ENCODE results near the gene MTMR8. TPM values are rescaled to one million over a fixed set of nuclear protein-coding genes. Genes with fewer than 3 reads are reported as not detected.

Gene MTMR8
- total RNA-seq (1.6 and 1.8 TPM in 2 replicates), polyA plus RNA-seq (2.6 and 3.1 TPM in 2 replicates)

DNA sequence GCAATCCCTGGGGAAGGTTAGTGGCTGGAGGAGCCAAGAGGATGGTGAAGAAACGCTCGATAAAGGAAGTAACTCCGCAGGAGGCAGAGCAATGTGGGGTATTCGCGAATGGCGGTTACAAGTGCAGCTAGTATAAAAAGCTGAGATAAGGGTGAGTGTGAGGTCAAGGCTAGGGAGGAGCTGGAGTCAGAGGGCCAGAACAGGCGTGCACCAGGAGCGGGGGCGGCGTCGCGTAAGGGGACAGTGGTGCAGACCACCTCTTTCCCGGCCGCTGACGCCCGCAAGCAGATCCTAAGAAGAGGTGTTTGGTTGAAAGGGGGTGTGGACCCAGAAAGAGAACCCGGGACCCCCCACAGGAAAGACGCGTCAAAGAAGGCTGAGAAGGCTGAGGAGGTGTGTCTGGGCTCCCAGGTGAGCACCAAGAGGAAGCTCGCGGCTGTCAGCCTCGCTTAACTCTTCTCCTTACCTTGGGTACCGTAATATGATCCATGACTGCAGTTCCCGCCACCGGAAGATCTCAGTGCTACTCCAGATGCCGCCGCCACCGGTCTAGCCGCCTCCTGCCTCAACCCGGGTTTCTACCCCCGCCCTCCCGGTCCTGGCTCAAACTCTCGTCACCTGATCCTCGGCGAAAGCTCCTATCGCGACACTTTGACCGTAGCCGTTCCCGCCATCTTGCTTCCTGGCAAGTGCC lies at the start of gene MTMR8:
Gene MTMR8 (minus strand): TSS at position 579 of the 694 bp plus-strand sequence. CDS start 89 bp downstream, at position 490.
- no peak within 1 kb of the TSS for H3K27ac ChIP-seq
- H3K27me3 ChIP-seq, result no peaks in the 10 kb centered on the region
- DNase-seq (ENCODE audit: low read depth in 1 of 2, low spot score in 1 of 2), result peak; percentile 0 to 83
- no peaks in the 10 kb centered on the region for H3K9me3 ChIP-seq (ENCODE audit: low read depth)
- H3K36me3 ChIP-seq, result no peaks in the 10 kb centered on the region
- TF ChIP-seq, protein P1, sequence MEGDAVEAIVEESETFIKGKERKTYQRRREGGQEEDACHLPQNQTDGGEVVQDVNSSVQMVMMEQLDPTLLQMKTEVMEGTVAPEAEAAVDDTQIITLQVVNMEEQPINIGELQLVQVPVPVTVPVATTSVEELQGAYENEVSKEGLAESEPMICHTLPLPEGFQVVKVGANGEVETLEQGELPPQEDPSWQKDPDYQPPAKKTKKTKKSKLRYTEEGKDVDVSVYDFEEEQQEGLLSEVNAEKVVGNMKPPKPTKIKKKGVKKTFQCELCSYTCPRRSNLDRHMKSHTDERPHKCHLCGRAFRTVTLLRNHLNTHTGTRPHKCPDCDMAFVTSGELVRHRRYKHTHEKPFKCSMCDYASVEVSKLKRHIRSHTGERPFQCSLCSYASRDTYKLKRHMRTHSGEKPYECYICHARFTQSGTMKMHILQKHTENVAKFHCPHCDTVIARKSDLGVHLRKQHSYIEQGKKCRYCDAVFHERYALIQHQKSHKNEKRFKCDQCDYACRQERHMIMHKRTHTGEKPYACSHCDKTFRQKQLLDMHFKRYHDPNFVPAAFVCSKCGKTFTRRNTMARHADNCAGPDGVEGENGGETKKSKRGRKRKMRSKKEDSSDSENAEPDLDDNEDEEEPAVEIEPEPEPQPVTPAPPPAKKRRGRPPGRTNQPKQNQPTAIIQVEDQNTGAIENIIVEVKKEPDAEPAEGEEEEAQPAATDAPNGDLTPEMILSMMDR (IDR thresholded peaks at IDR 0.05; ENCODE audit: low read depth, low read length), result no peak
- H3K4me3 ChIP-seq, result peak within 1 kb of the TSS; percentile 40
- H3K4me1 ChIP-seq (ENCODE audit: low read depth), result no peaks in the 10 kb centered on the region

DNA sequence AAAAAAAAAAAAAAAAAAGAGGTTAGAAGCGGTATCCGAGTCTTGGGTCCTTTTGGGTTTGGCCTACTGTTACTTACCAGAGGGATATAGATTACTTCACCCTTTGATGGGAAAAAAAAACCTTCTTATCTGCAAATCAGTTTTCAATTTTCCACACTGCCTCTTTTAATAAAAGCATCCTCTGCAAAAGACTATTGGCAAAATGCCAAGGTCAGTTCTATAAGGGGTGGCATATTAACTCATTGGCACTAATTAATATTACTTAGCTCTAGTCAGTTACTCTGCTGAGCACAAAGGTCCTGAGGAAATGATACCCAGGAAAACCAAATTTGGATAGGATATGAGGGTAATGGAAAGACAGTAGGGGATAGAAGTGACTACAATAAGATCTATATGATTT lies 44.3 kb upstream of the MTMR8 start:
- TF ChIP-seq, protein P1 (IDR thresholded peaks at IDR 0.05; ENCODE audit: low read depth, low read length), result no peak
- no peaks in the 10 kb centered on the region for H3K4me1 ChIP-seq (ENCODE audit: low read depth)
- no peaks in the 10 kb centered on the region for H3K27me3 ChIP-seq
- H3K36me3 ChIP-seq, result no peaks in the 10 kb centered on the region
- H3K27ac ChIP-seq, result no peak overlapping the region
- no peaks in the 10 kb centered on the region for H3K9me3 ChIP-seq (ENCODE audit: low read depth)
- no peak for DNase-seq (ENCODE audit: low read depth in 1 of 2, low spot score in 1 of 2)
- H3K4me3 ChIP-seq, result no peak overlapping the region

DNA sequence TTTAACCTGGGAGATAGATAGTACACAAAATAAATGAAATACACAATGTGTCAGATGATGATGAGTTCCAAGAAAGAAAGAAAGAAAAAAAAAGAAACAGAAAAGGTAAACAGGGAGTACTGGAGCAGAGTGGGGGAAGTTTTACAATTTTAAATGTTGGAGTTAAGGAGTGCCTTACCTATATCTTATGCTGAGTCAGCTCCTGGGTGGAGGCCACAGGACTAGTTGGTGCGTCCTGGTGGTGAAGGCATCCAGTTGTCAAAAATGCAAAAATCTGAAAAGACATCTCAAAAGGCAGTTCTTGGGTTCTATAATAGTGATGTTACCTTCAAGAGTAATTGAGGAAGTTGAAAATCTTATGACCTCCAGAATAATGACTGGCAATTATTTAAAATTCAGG lies 42.4 kb upstream of the MTMR8 start:
- no peaks in the 10 kb centered on the region for H3K36me3 ChIP-seq
- H3K4me1 ChIP-seq (ENCODE audit: low read depth), result no peaks in the 10 kb centered on the region
- TF ChIP-seq, protein P1 (IDR thresholded peaks at IDR 0.05; ENCODE audit: low read depth, low read length), result no peak
- no peak overlapping the region for H3K4me3 ChIP-seq
- no peaks in the 10 kb centered on the region for H3K9me3 ChIP-seq (ENCODE audit: low read depth)
- no peak for DNase-seq (ENCODE audit: low read depth in 1 of 2, low spot score in 1 of 2)
- no peaks in the 10 kb centered on the region for H3K27me3 ChIP-seq
- no peak overlapping the region for H3K27ac ChIP-seq

DNA sequence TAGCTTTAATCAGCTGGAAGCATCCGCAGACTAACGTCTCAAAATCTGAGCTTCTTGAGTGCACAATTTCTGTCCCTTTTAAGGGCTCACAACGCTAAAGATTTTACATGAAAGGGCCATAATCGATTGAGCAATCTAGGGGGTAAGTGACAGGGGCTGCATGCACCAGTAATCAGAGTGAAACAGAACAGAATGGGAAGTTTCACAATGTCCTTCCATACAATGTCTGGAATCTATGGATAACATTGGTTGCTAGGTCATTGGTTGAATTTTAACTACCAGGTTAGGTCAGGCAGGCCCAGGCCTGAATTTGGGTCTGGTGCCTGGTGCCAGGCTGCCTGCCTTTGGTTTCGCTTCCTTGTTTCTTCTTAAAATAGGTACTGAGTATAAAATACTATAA lies 42.0 kb upstream of the MTMR8 start:
- no peak overlapping the region for H3K27ac ChIP-seq
- no peaks in the 10 kb centered on the region for H3K36me3 ChIP-seq
- no peaks in the 10 kb centered on the region for H3K4me1 ChIP-seq (ENCODE audit: low read depth)
- H3K9me3 ChIP-seq (ENCODE audit: low read depth), result no peaks in the 10 kb centered on the region
- no peak overlapping the region for H3K4me3 ChIP-seq
- no peaks in the 10 kb centered on the region for H3K27me3 ChIP-seq
- TF ChIP-seq, protein P1 (IDR thresholded peaks at IDR 0.05; ENCODE audit: low read depth, low read length), result no peak
- DNase-seq (ENCODE audit: low read depth in 1 of 2, low spot score in 1 of 2), result no peak

DNA sequence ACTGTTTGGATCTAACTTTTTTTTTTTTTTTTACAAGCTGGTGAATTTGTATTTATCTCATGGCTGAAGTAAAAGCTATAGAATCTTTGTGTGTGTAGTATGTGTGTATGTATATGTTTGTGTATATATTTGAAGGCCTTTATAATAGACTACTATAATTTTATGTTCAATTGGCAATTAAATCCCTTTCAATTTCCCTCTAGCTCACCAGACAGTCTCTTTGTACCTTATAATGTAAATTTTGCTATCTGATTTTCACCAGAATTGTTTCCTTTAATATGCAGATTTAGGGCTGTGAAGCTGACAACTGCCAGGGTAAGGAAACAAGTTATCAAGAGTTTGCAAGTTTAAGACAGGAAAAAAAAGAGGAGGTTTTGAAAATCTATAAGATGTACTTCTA lies 33.1 kb upstream of the MTMR8 start:
- Histone ChIP-seq H3K36me3 (no peaks in the 10 kb centered on the region), H3K27me3 (no peaks in the 10 kb centered on the region), H3K9me3 (ENCODE audit: low read depth) (no peaks in the 10 kb centered on the region), H3K4me1 (ENCODE audit: low read depth) (no peaks in the 10 kb centered on the region), H3K4me3 (no peak overlapping the region), H3K27ac (no peak overlapping the region)
- no peak for DNase-seq (ENCODE audit: low read depth in 1 of 2, low spot score in 1 of 2)
- TF ChIP-seq, protein P1 (IDR thresholded peaks at IDR 0.05; ENCODE audit: low read depth, low read length), result no peak
